Calu3 (cell line): Measurements from ENCODE around the gene P3H2. TPM values are rescaled to one million over a fixed set of nuclear protein-coding genes. Genes with fewer than 3 reads are reported as not detected.
"Not testable (repeated sequence)": the region's sequence is repeated elsewhere in the genome, so short reads cannot be mapped to it uniquely, and the experiment has no call there.

ENCODE experiments used
- BruUV-seq: library from RNA; stranded (reverse); fragments of 400-500 nt; replicated peaks from 2 replicates; lab custom pipeline; 2021; lab: Mats Ljungman, UMichigan
- CTCF ChIA-PET: fragments of 300-600 bp; sonication (Branson Sonifier 250); formaldehyde crosslinking; loops from one replicate; lab custom pipeline; 2022; ENCODE audit warnings: antibody characterized with exemption; lab: Charles Lee
- DNase-seq: peaks from one replicate; pipeline ENCODE4 v3.0.0; 2022
- H3K27ac Mint-ChIP-seq: one replicate; pipeline ENCODE4 v1.8.0; 2022; ENCODE audit warnings: mixed read lengths; ENCODE audit not compliant: unreplicated experiment
- H3K27me3 Mint-ChIP-seq: one replicate; pipeline ENCODE4 v1.8.0; 2022; ENCODE audit warnings: mixed read lengths; ENCODE audit not compliant: unreplicated experiment
- H3K36me3 Mint-ChIP-seq: one replicate; pipeline ENCODE4 v1.8.0; 2022; ENCODE audit warnings: mild to moderate bottlenecking, moderate library complexity, mixed read lengths; ENCODE audit not compliant: insufficient read depth, unreplicated experiment
- H3K4me1 Mint-ChIP-seq: one replicate; pipeline ENCODE4 v1.8.0; 2022; ENCODE audit warnings: mild to moderate bottlenecking, low read depth, mixed read lengths; ENCODE audit not compliant: unreplicated experiment
- H3K4me3 Mint-ChIP-seq: one replicate; pipeline ENCODE4 v1.8.0; 2022; ENCODE audit warnings: mild to moderate bottlenecking, low read depth, moderate library complexity, mixed read lengths; ENCODE audit not compliant: unreplicated experiment
- H3K9me3 Mint-ChIP-seq: one replicate; pipeline ENCODE4 v1.8.0; 2022; ENCODE audit warnings: low read depth, mixed read lengths; ENCODE audit not compliant: unreplicated experiment
- intact Hi-C: fragments of 100-400 bp; cut with micrococcal nuclease; formaldehyde crosslinking; loops from one replicate; pipeline ENCODE4 v1.10.0; 2022; ENCODE audit not compliant: unreplicated experiment
- total RNA-seq: library from RNA; stranded (reverse); gene quantifications from 2 replicates; pipeline ENCODE4 v1.2.3, GENCODE V29; 2022
- TF ChIP-seq, protein P1 (sequence below): fragments of 200-600 bp; IDR thresholded peaks from one replicate; pipeline ENCODE4 v1.8.0; 2022; ENCODE audit warnings: antibody characterized with exemption; ENCODE audit not compliant: unreplicated experiment

The P3H2 gene
- total RNA-seq, 1 experiment from 2014 or later, result 7.1 TPM

DNA sequence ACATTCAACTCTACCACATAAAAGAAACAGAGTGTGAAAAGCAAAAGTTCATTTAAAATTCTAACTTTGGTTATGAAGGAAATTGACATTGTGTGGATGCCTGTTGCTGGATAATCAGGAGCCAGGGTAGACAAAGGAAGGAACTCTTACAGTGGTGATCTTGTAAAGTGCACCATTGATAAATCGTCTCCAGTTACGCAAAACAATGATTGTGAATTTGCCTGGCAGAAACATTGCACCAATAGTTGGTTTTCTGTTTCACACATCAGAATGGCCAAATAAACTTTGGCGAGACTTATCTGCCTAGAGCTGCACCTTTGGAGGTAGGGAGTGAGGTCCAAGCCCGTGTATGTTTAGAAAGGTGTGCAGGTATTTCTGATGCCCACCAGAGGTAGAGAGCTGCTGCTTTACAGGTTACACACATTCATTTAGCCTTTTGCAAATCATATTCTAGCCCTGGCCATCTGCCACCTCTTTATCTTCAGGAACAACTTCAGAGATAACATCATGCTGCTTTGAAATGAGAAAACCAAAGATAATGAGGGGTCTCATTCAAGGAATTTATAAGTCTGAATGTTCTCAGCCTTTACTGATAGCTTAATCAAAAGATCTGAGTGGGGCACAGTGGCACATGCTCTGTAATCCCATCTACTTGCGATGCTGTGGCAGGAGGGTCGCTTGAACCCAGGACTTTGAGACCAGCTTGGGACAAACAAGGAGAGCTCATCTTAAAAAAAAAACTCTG lies 47.4 kb upstream of the P3H2 start:
- Mint-ChIP-seq H3K27me3 (no peaks in the 10 kb centered on the region), H3K4me1 (no peaks in the 10 kb centered on the region), H3K4me3 (no peak overlapping the region), H3K9me3 (no peaks in the 10 kb centered on the region), H3K27ac (no peak overlapping the region), H3K36me3 (no peaks in the 10 kb centered on the region)
- no TSS peak for BruUV-seq
- CTCF ChIA-PET, result interaction anchor here (0.7 kb wide), 1 partner anchor 230 kb away, joined by 3 read pairs; no protein-coding TSS in a partner anchor
- TF ChIP-seq, protein P1, sequence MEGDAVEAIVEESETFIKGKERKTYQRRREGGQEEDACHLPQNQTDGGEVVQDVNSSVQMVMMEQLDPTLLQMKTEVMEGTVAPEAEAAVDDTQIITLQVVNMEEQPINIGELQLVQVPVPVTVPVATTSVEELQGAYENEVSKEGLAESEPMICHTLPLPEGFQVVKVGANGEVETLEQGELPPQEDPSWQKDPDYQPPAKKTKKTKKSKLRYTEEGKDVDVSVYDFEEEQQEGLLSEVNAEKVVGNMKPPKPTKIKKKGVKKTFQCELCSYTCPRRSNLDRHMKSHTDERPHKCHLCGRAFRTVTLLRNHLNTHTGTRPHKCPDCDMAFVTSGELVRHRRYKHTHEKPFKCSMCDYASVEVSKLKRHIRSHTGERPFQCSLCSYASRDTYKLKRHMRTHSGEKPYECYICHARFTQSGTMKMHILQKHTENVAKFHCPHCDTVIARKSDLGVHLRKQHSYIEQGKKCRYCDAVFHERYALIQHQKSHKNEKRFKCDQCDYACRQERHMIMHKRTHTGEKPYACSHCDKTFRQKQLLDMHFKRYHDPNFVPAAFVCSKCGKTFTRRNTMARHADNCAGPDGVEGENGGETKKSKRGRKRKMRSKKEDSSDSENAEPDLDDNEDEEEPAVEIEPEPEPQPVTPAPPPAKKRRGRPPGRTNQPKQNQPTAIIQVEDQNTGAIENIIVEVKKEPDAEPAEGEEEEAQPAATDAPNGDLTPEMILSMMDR, result no peak
- DNase-seq, result no peak
- intact Hi-C loops, result no loop called here

DNA sequence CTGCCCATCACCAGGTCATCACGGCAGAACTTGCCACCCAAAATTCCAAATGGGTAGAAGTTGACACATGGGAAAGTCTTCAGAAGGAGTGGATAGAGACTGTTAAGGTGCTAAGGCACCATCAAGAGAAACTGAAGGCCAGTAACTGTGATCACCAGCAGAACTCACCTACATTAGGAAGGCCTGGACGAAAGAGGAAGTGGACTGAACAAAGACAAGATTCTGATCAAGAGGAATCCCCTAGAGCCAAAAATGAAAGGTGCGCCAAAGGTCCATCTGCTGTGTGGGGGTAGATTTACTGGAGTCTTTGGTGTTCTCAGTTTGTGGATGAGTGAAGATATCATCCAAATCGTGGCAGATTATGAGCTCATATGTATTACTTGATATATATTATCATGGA lies 46.3 kb upstream of the P3H2 start:
- no TSS peak for BruUV-seq

DNA sequence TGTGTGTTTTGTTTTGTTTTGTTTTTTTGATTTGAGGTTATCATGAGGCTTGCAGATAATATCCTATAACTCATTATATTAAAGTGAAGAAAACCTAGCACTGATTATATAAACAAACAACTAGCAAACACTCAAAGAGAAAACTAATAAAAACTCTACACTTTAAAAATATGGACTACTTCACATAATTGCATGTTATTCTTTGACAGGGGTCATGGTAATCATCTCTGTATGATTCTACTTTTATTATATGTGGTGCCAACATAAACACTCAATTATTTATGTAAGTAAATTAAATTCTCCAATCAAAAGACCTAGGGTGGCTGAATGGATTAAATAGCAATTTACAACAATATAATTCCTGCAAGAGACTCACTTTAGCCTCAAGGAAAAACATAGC lies 44.6 kb upstream of the P3H2 start:
- CTCF ChIA-PET, result no interaction called here
- intact Hi-C loops, result no loop called here
- TF ChIP-seq, protein P1, result no peak
- H3K36me3 Mint-ChIP-seq, result no peaks in the 10 kb centered on the region
- no TSS peak for BruUV-seq
- H3K4me1 Mint-ChIP-seq, result no peaks in the 10 kb centered on the region
- DNase-seq, result no peak
- H3K4me3 Mint-ChIP-seq, result no peak overlapping the region
- no peaks in the 10 kb centered on the region for H3K27me3 Mint-ChIP-seq
- no peak overlapping the region for H3K27ac Mint-ChIP-seq
- peaks cover 5% of the 10 kb centered on the region for H3K9me3 Mint-ChIP-seq

More for the DNA sequence above, 46.3 kb upstream of the P3H2 start:
- intact Hi-C loops, result no loop called here
- H3K27me3 Mint-ChIP-seq, result no peaks in the 10 kb centered on the region
- peaks cover 3% of the 10 kb centered on the region for H3K9me3 Mint-ChIP-seq
- TF ChIP-seq, protein P1, result no peak
- no peak overlapping the region for H3K4me3 Mint-ChIP-seq
- no peaks in the 10 kb centered on the region for H3K4me1 Mint-ChIP-seq
- no peak for DNase-seq
- H3K36me3 Mint-ChIP-seq, result no peaks in the 10 kb centered on the region
- CTCF ChIA-PET, result no interaction called here
- H3K27ac Mint-ChIP-seq, result no peak overlapping the region

DNA sequence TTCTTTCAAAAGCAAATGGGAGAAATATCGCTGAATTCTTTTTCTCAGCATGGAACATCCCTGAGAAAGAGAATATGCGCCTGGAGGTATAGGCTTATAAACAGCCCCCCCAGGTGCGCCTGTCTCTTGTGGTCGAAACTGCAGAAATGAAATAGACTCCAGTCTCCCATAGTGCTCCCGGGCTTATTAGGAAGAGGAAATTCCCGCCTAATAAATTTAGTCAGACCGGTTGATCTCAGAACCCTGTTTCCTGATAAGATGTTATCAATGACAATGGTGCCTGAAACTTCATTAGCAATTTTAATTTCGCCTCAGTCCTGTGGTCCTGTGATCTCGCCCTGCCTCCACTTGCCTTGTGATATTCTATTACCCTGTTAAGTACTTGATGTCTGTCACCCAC lies 41.3 kb upstream of the P3H2 start:
- DNase-seq, H3K27me3 Mint-ChIP-seq, H3K9me3 Mint-ChIP-seq, H3K4me3 Mint-ChIP-seq, H3K27ac Mint-ChIP-seq, H3K4me1 Mint-ChIP-seq, intact Hi-C loops, BruUV-seq, H3K36me3 Mint-ChIP-seq, CTCF ChIA-PET: not testable (repeated sequence)

DNA sequence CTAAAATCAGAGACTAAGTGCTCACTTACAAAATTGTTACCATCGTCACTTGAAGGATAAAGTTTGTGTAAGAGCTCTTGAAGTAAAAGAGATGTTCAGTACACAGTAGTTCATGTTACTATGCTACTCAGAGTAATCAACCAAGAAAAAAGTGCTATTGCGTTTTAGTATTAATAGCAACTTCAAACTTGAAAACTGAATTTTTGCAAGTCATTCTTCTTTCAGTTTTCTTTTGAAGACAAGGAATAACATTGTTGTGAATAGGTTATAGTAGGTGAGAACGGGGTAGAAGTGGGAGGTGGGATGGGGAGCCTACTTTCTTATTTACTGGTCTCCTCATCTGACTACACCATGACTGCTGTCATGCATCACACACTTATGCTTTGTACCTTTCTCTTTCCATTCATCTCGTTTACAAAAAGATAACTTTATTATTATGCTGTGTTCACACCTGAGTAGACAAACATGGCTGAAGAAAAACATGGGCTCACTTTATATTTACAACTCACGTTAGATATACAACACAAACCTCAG lies 39.3 kb upstream of the P3H2 start:
- no peak overlapping the region for H3K4me3 Mint-ChIP-seq
- intact Hi-C loops, result no loop called here
- no peak overlapping the region for H3K27ac Mint-ChIP-seq
- CTCF ChIA-PET, result no interaction called here
- no TSS peak for BruUV-seq
- peaks cover 9% of the 10 kb centered on the region for H3K4me1 Mint-ChIP-seq
- H3K9me3 Mint-ChIP-seq, result peaks cover 5% of the 10 kb centered on the region
- TF ChIP-seq, protein P1, result no peak
- no peaks in the 10 kb centered on the region for H3K36me3 Mint-ChIP-seq
- no peaks in the 10 kb centered on the region for H3K27me3 Mint-ChIP-seq
- no peak for DNase-seq
